Body of pancreas (tissue), 4 donors: ENCODE results near the gene LHFPL6. TPM values are rescaled to one million over a fixed set of nuclear protein-coding genes. Genes with fewer than 3 reads are reported as not detected.

Source experiments
- ATAC-seq: fragments of 150-250 bp; one replicate; pipeline ENCODE4 v1.9.1; 2016
- DNase-seq, 4 donors: peaks; one replicate each; pipeline ENCODE4 v3.0.0-alpha.2; 2019
- H3K27ac ChIP-seq, 4 donors: fragments of 200-600 bp; sonication (generic); 1 replicate in 3 of 4; 2 replicates in 1 of 4; pipeline versions ENCODE4 v1.5.1 to v1.6.1; 2016 to 2019; ENCODE audit warnings: mild to moderate bottlenecking in 1 of 4, mixed read lengths in 1 of 4, moderate library complexity in 1 of 4
- H3K27me3 ChIP-seq, 2 donors: fragments of 200-600 bp; sonication (generic); one replicate each; pipeline ENCODE4 v1.6.0; 2016; ENCODE audit warnings: mild to moderate bottlenecking in 1 of 2
- H3K36me3 ChIP-seq, 2 donors: fragments of 200-600 bp; sonication (generic); replicated peaks in 1 of 2; 2 replicates each; pipeline ENCODE4 v1.5.1; 2016; ENCODE audit warnings: low read depth in 2 of 2; ENCODE audit not compliant: insufficient read depth in 1 of 2
- H3K4me1 ChIP-seq: fragments of 200-600 bp; sonication (generic); one replicate; pipeline ENCODE4 v1.6.0; 2016
- H3K4me3 ChIP-seq, 2 donors: fragments of 200-600 bp; sonication (generic); 1 replicate in 1 of 2; 2 replicates in 1 of 2; pipeline ENCODE4 v1.5.1; 2016 to 2019
- H3K9me3 ChIP-seq, 3 donors: fragments of 200-600 bp; sonication (generic); 1 replicate in 2 of 3; 2 replicates in 1 of 3; pipeline ENCODE4 v1.5.1; 2016
- CTCF ChIP-seq, 7 experiments: fragments of 450-650 bp in 4 of 7; fragments of 200-600 bp in 3 of 7; sonication (generic) in 3 of 7; IDR thresholded peaks; one replicate each; pipeline ENCODE4 v1.5.1; 2016 to 2019; ENCODE audit warnings: antibody characterized with exemption in 7 of 7
- POLR2A ChIP-seq, 3 donors: fragments of 450-650 bp; IDR thresholded peaks; one replicate each; pipeline ENCODE4 v1.6.1; 2016; ENCODE audit warnings: antibody characterized with exemption in 3 of 3, mild to moderate bottlenecking in 2 of 3
- WGBS, 2 donors: methylation state at CpG; one replicate each; pipeline ENCODE4 v1.1.5; 2017; 5-methylcytosine and 5-hydroxymethylcytosine counted together
- intact Hi-C: fragments of 100-400 bp; cut with DNase I; formaldehyde crosslinking; loops from one replicate; pipeline ENCODE4 v1.15.1; 2023
- total RNA-seq, 2 donors: library from RNA; depleted of rRNA; stranded (reverse); fragments of >200 nt; gene quantifications; one replicate each; pipeline ENCODE4 v1.1.0, GENCODE V29; 2016

Gene LHFPL6
- total RNA-seq, 2 donors from 2014 or later = 18.4 to 30.7 TPM

DNA sequence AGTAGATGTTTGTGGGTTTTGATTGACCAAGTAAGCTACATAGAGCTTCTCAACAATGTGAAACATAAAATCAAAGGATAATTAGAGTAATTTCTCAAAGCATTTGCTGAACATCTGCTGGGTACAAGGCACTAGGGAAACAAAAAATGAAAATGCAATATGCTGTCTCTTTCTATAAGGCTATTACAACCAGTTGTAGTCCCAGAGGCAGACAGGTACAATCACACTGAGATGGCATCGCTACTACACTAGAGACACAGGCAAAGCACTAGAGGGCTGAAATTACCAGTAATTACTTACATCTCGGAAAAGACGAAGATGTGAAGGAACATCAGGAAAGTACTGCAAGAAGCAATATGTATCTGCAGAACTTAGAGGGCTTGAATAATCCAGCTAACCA lies 133.3 kb downstream of the LHFPL6 start:
- intact Hi-C loops = no loop called here
- no peaks in the 10 kb centered on the region for H3K4me1 ChIP-seq
- no peaks in the 10 kb centered on the region for H3K27me3 ChIP-seq
- H3K9me3 ChIP-seq = no peaks in the 10 kb centered on the region
- no peak overlapping the region for H3K4me3 ChIP-seq
- DNase-seq = no peak
- ATAC-seq = no peak
- 85 to 88% methylated on average over 3 of the region's 3 CpGs for WGBS, 2 donors
- H3K27ac ChIP-seq = no peak overlapping the region
- TF ChIP-seq POLR2A (IDR thresholded peaks at IDR 0.05) (no peak), CTCF (IDR thresholded peaks at IDR 0.05) (no peak)
- H3K36me3 ChIP-seq = no peaks in the 10 kb centered on the region

DNA sequence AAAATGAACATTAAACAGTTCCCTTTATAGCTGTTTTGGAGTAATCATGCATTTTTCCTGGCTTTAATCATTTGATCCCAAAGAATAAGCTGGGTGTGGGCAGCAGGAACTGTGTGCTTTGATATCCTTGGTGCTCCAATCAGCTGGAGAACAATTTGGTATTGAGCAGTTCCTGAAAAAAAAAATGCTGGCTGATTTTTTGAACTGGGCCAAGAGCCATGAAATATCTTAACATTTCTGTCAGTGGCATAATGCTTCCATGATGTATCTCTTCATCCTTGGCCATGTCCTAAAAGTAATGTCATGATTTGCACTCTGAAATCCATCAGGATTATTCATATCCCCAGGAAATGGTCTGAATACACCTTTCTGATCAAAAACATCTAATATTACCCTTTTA lies 134.7 kb downstream of the LHFPL6 start:
- Histone ChIP-seq H3K36me3 (no peaks in the 10 kb centered on the region), H3K27me3 (no peaks in the 10 kb centered on the region), H3K9me3 (no peaks in the 10 kb centered on the region), H3K27ac (no peak overlapping the region), H3K4me3 (no peak overlapping the region), H3K4me1 (no peaks in the 10 kb centered on the region)
- ATAC-seq (no peak), DNase-seq (no peak)
- intact Hi-C loops = no loop called here
- TF ChIP-seq CTCF (IDR thresholded peaks at IDR 0.05) (no peak), POLR2A (IDR thresholded peaks at IDR 0.05) (no peak)

- WGBS, 2 donors = 76 to 95% methylated on average over 1 of the region's 1 CpG
- Histone ChIP-seq H3K4me3 (no peak overlapping the region), H3K9me3 (no peaks in the 10 kb centered on the region), H3K27me3 (no peaks in the 10 kb centered on the region), H3K27ac (no peak overlapping the region), H3K4me1 (no peaks in the 10 kb centered on the region), H3K36me3 (no peaks in the 10 kb centered on the region)
- DNase-seq (no peak), ATAC-seq (no peak)
- TF ChIP-seq CTCF (IDR thresholded peaks at IDR 0.05) (no peak), POLR2A (IDR thresholded peaks at IDR 0.05) (no peak)
- intact Hi-C loops = no loop called here
Measured at GRCh38 chr13:39463611-39464010, 139.4 kb downstream of the LHFPL6 start.

- 83 to 88% methylated on average over 4 of the region's 4 CpGs for WGBS, 2 donors
- ATAC-seq (no peak), DNase-seq (no peak)
- H3K4me1 ChIP-seq = no peaks in the 10 kb centered on the region
- H3K4me3 ChIP-seq = no peak overlapping the region
- H3K36me3 ChIP-seq = no peaks in the 10 kb centered on the region
- TF ChIP-seq POLR2A (IDR thresholded peaks at IDR 0.05) (no peak), CTCF (IDR thresholded peaks at IDR 0.05) (no peak)
- H3K9me3 ChIP-seq = no peaks in the 10 kb centered on the region
- H3K27me3 ChIP-seq = no peaks in the 10 kb centered on the region
- no peak overlapping the region for H3K27ac ChIP-seq
- intact Hi-C loops = no loop called here
Measured at GRCh38 chr13:39462906-39463305, 140.1 kb downstream of the LHFPL6 start.

GRCh38 chr13:39462428-39462827 lies 140.6 kb downstream of the LHFPL6 start:
- Histone ChIP-seq H3K9me3 (no peaks in the 10 kb centered on the region), H3K36me3 (no peaks in the 10 kb centered on the region), H3K4me1 (no peaks in the 10 kb centered on the region), H3K4me3 (no peak overlapping the region), H3K27ac (no peak overlapping the region), H3K27me3 (no peaks in the 10 kb centered on the region)
- ATAC-seq = no peak
- TF ChIP-seq CTCF (IDR thresholded peaks at IDR 0.05) (no peak), POLR2A (IDR thresholded peaks at IDR 0.05) (no peak)
- intact Hi-C loops = no loop called here
- DNase-seq = no peak
- WGBS, 2 donors = 40 to 52% methylated on average over 2 of the region's 2 CpGs
